Activated naive CD4-positive, alpha-beta T cell treated with anti-CD3 and anti-CD28 coated beads, Interleukin-2, amount 50 U/mL, for 72 hours (primary cell): Measurements from ENCODE around the gene CAMTA1. TPM values are rescaled to one million over a fixed set of nuclear protein-coding genes. Genes with fewer than 3 reads are reported as not detected.

Experiments used
- ATAC-seq, 2 donors: fragments of 150-1000 bp; cut with Tn5 transposase; 2 replicates each; pipeline ENCODE4 v1.10.0; 2021; ENCODE audit warnings: mild to moderate bottlenecking in 2 of 2, moderate library complexity in 2 of 2
- DNase-seq, 2 donors: peaks; one replicate each; pipeline ENCODE4 v3.0.0; 2021 to 2022; ENCODE audit warnings: low spot score in 2 of 2
- H3K27ac Mint-ChIP-seq, 2 donors: one replicate each; pipeline ENCODE4 v1.8.0; 2022; ENCODE audit warnings: mild to moderate bottlenecking in 2 of 2, mixed read lengths in 2 of 2
- H3K36me3 Mint-ChIP-seq, 2 donors: one replicate each; pipeline ENCODE4 v1.8.0; 2022; ENCODE audit warnings: mixed read lengths in 2 of 2
- H3K9me3 Mint-ChIP-seq, 2 donors: one replicate each; pipeline ENCODE4 v1.8.0; 2022; ENCODE audit warnings: mixed read lengths in 2 of 2
- total RNA-seq, 2 donors: library from RNA; stranded (reverse); gene quantifications; one replicate each; pipeline ENCODE4 v1.2.3, GENCODE V29; 2022

CAMTA1 gene
- total RNA-seq, 2 donors from 2014 or later = 50.4 to 76.4 TPM

DNA sequence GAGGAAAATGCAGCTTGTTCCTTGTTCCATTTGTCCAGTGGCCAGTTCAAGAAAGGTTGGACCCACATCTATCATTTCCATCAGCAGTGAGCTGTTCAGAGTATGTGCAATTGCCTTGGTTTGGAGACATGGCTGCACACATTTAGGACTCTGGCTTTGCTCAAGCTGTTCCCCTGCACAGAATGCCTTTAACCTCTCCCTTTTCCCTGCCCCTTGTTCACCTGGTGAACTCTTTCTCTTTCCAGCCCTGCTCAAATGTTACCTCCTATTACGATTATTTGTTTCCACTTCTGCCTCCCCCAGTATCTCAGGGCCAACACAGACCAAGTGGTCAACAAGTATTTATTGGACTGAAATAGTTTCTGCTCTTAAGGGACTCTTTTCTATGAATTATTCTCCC is 385.9 kb downstream of the CAMTA1 start:
- DNase-seq = no peak
- Mint-ChIP-seq H3K9me3 (no peaks in the 10 kb centered on the region), H3K27ac (no peak overlapping the region), H3K36me3 (no peaks in the 10 kb centered on the region)
- no peak for ATAC-seq

- no peak overlapping the region for H3K27ac Mint-ChIP-seq
- no peak for ATAC-seq
- H3K36me3 Mint-ChIP-seq = no peaks in the 10 kb centered on the region
- no peak for DNase-seq
- no peaks in the 10 kb centered on the region for H3K9me3 Mint-ChIP-seq
These were observed 386.3 kb downstream of the CAMTA1 start for GRCh38 chr1:7171574-7171973.

GRCh38 chr1:7172804-7173203 is 387.6 kb downstream of the CAMTA1 start:
- DNase-seq (no peak), ATAC-seq (no peak)
- Mint-ChIP-seq H3K9me3 (peaks cover 7 to 8% of the 10 kb centered on the region in 2 donors), H3K36me3 (peaks cover 0 to 8% of the 10 kb centered on the region in 2 donors), H3K27ac (no peak overlapping the region)

- ATAC-seq (no peak), DNase-seq (no peak)
- H3K36me3 Mint-ChIP-seq = peaks cover 0 to 15% of the 10 kb centered on the region in 2 donors
- H3K9me3 Mint-ChIP-seq = peaks cover 13 to 14% of the 10 kb centered on the region in 2 donors
- no peak overlapping the region for H3K27ac Mint-ChIP-seq
These were observed 389.3 kb downstream of the CAMTA1 start for GRCh38 chr1:7174561-7174960.

DNA sequence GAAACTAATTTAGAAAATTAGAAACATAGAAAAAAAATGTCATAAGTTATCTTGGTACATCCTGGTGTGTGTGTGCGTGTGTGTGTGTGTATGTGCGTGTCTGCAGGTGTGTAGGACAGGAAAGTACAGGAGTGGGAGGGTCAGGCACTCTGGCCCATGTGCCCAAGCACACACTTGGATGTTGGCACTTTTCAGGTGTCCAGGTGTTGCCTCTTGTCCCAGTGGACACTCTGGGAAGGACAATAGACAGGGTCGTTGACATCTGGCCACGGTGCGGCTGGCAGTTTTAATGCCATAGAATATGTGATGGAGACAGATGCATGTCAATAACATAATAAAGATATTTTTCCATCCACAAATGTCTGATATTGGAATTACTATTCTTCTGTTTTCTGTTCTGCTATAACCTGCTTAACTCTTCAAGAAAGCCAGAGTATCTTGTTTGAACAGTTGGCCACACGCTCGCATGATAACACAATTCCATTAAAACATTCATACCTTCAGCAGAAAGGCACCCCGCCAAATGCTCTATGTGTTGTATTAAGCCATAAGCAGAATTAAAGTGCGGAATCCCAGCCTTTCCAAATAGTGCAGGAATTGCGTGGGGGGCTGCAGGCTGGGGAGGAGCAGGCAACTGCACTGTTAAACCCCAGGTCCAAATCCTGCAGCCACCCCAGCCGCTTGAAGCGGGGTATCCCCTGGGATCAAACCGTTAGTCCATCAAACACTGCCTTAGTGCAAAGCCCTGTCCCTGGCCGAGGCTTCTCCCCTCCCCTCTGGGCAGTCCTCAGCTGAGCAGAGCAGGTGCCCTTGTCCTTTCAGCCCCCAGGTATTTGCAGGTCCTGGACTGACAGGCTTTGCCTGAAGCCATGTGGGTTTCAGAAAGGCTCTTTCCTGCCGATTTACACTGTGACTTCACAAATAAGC is 390.0 kb downstream of the CAMTA1 start:
- no peak for DNase-seq
- ATAC-seq = no peak
- H3K9me3 Mint-ChIP-seq = peaks cover 13 to 18% of the 10 kb centered on the region in 2 donors
- peaks cover 0 to 15% of the 10 kb centered on the region in 2 donors for H3K36me3 Mint-ChIP-seq
- no peak overlapping the region for H3K27ac Mint-ChIP-seq

- peaks cover 0 to 15% of the 10 kb centered on the region in 2 donors for H3K36me3 Mint-ChIP-seq
- ATAC-seq (peak in 1 of 2 donors; percentile 5), DNase-seq (no peak)
These were observed 391.8 kb downstream of the CAMTA1 start for GRCh38 chr1:7177021-7177420.

GRCh38 chr1:7177438-7178146 is 392.3 kb downstream of the CAMTA1 start:
- Mint-ChIP-seq H3K27ac (no peak overlapping the region), H3K9me3 (peaks cover 13 to 18% of the 10 kb centered on the region in 2 donors)

More at GRCh38 chr1:7177021-7177420, 391.8 kb downstream of the CAMTA1 start:
- H3K27ac Mint-ChIP-seq = no peak overlapping the region
- H3K9me3 Mint-ChIP-seq = peaks cover 13 to 18% of the 10 kb centered on the region in 2 donors

GRCh38 chr1:7178336-7178735 is 393.1 kb downstream of the CAMTA1 start:
- H3K36me3 Mint-ChIP-seq = peaks cover 0 to 15% of the 10 kb centered on the region in 2 donors
- DNase-seq (no peak), ATAC-seq (no peak)
- no peak overlapping the region for H3K27ac Mint-ChIP-seq
- peaks cover 13 to 18% of the 10 kb centered on the region in 2 donors for H3K9me3 Mint-ChIP-seq

More at GRCh38 chr1:7177438-7178146, 392.3 kb downstream of the CAMTA1 start:
- no peak for DNase-seq
- no peak for ATAC-seq
- peaks cover 0 to 15% of the 10 kb centered on the region in 2 donors for H3K36me3 Mint-ChIP-seq

DNA sequence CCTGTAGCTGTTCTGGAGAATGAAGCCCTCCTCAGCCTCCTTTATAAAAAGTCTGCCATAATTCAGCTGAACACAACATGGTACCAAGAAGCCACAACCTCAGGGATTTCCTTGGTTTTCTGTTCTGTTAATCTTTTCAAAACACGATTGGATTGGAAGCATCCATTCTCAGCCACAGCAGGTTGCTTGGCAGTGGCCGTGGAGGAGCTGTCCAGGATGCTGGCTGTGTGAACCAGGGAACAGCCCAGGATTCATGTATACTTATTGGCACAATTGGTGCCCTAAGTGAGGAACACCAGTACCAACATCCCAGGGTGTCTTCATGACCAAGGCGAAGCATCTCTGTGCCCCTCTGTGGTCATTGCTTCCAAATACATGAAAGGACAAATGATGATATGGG is 393.5 kb downstream of the CAMTA1 start:
- Mint-ChIP-seq H3K27ac (no peak overlapping the region), H3K36me3 (peaks cover 0 to 15% of the 10 kb centered on the region in 2 donors), H3K9me3 (peaks cover 13 to 18% of the 10 kb centered on the region in 2 donors)
- DNase-seq = no peak
- no peak for ATAC-seq

DNA sequence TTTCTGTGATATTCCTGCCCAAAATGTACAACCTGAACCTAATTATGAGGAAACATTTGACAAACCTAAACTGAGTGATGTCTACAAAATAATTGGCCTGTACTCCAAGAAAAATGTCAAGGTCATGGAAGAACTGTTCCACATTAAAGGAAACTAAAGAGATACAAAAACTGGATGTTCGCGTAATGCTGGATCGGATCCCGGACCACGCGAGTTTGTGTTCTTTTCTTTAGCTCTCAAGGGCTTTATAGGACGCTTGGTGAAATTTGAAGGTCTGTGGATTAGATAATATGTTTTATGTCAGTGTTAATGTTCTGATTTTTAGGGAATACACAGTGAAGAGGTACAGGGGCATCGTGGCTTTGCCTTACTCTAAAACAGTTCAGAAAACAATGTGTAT is 400.5 kb downstream of the CAMTA1 start:
- H3K9me3 Mint-ChIP-seq = no peaks in the 10 kb centered on the region
- ATAC-seq (no peak), DNase-seq (no peak)
- no peaks in the 10 kb centered on the region for H3K36me3 Mint-ChIP-seq
- H3K27ac Mint-ChIP-seq = no peak overlapping the region

GRCh38 chr1:7186382-7187111 is 401.3 kb downstream of the CAMTA1 start:
- H3K36me3 Mint-ChIP-seq = no peaks in the 10 kb centered on the region
- DNase-seq = no peak
- no peak overlapping the region for H3K27ac Mint-ChIP-seq
- no peak for ATAC-seq
- H3K9me3 Mint-ChIP-seq = no peaks in the 10 kb centered on the region

DNA sequence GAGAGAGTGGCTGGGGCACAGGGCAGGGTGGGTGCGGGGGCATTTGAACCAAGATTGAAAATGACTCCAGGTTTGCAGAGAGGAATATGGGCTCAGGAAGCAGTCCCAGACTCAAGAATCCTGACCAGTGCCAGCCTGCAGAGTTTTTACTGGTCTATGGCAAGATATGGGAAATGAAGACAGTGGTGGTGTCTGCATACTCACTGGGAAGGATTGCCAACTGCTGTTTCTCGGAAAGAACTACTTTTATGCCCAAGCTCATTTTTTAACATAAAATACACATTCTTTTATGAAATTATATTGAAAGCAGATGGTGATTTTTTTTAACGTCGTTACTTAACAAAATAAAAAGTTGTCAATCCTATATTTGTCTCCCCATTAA is 401.8 kb downstream of the CAMTA1 start:
- ATAC-seq (no peak), DNase-seq (no peak)
- Mint-ChIP-seq H3K9me3 (no peaks in the 10 kb centered on the region), H3K27ac (no peak overlapping the region), H3K36me3 (no peaks in the 10 kb centered on the region)

DNA sequence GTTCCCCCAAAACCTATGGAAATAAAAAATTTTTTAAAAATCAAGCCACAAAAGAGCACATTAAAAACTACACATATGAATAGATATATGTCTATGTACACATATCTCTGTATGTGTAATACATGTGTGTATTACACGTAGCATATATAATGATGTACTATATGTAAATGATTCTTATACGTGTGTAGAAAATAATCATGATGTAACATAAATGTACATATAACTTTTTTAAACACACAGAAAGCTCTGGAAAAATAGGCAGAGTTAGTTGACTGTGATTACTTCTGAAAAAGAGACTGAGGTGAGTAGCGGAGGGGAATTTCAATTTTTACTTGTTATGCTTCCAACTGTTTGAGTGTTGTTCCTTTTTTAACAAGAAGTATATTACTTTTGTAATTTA is 405.0 kb downstream of the CAMTA1 start:
- no peaks in the 10 kb centered on the region for H3K36me3 Mint-ChIP-seq
- no peaks in the 10 kb centered on the region for H3K9me3 Mint-ChIP-seq
- DNase-seq (no peak), ATAC-seq (no peak)
- no peak overlapping the region for H3K27ac Mint-ChIP-seq

DNA sequence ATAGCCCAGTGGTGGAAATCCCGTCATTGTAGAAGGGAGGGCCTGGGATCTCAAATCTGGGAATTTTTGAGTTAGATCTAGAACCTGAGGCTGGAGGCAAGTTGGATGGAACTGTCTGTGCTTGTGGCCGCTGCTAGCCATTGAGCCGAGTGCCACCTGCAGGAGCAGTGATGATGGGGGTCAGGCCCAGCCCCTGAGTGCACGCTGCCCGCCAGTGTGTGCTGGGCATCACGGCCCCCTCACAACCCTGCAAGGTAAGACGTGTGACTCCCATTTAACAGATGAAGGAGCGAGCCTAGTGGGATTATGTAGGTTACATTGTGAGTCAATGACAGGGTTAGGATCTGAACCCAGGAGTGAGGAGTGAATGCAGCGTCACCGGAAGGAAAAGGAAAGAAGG is 407.2 kb downstream of the CAMTA1 start:
- no peak for ATAC-seq
- no peaks in the 10 kb centered on the region for H3K36me3 Mint-ChIP-seq

DNA sequence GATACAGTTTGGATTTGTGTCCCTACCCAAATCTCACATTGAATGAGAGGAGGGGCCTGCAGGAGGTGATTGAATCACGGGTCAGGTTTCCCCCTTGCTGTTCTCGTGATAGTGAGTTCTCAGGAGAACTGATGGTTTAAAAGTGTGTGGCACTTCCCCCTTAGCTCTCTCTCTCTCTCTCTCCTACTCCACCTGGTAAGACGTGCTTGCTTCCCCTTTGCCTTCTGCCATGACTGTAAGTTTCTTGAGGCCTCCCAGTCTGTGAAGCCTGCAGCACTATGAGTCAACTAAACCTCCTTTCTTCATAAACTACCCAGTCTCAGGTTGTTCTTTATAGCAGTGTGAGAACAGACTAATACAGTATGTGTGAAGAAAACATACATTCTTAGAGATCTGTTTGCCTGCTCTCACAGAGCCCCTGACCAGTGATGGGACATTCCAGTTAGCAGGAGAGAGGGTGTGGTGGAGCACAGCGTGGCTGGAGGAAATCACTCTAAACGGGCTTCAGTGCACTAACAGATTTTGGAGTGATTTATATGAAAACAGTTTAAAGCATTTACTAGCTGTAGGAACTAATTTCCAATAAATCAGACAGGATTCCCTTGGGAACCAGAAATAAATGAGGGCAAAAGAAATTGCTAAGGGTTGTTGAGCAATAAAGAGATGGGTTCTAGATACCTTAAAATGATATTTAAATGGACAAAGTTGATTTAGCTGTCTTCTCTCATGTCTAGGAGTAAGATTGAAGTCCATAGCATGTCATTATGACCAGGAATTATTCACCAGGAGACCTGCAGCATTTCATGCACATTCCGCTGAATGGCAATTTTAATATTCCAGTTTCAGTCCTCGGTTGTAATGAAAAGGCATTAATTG is 411.0 kb downstream of the CAMTA1 start:
- Mint-ChIP-seq H3K27ac (peak overlapping the region in 1 of 2 donors; percentile 7), H3K36me3 (no peaks in the 10 kb centered on the region), H3K9me3 (no peaks in the 10 kb centered on the region)
- ATAC-seq = no peak
- DNase-seq = no peak

More for the DNA sequence above, 407.2 kb downstream of the CAMTA1 start:
- no peak overlapping the region for H3K27ac Mint-ChIP-seq
- no peaks in the 10 kb centered on the region for H3K9me3 Mint-ChIP-seq
- DNase-seq = no peak

- Mint-ChIP-seq H3K9me3 (no peaks in the 10 kb centered on the region), H3K27ac (no peak overlapping the region), H3K36me3 (no peaks in the 10 kb centered on the region)
- no peak for ATAC-seq
- no peak for DNase-seq
These were observed 413.4 kb downstream of the CAMTA1 start for GRCh38 chr1:7198664-7199063.
